Stimulated activated CD4-positive, alpha-beta T cell treated with anti-CD3 and anti-CD28 coated beads, Interleukin-2, amount 100 ng/mL, for 24 hours (primary cell): ENCODE measurements around the gene LHX2.
"Not testable (repeated sequence)": the region's sequence is repeated elsewhere in the genome, so short reads cannot be mapped to it uniquely, and the experiment has no call there.

Source experiments
- DNase-seq, 2 donors: peaks; one replicate each; pipeline ENCODE4 v3.0.0-alpha.2; 2020

Gene LHX2, protein sequence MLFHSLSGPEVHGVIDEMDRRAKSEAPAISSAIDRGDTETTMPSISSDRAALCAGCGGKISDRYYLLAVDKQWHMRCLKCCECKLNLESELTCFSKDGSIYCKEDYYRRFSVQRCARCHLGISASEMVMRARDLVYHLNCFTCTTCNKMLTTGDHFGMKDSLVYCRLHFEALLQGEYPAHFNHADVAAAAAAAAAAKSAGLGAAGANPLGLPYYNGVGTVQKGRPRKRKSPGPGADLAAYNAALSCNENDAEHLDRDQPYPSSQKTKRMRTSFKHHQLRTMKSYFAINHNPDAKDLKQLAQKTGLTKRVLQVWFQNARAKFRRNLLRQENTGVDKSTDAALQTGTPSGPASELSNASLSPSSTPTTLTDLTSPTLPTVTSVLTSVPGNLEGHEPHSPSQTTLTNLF

GRCh38 chr9:124011460-124012301 lies at the start of gene LHX2:
TSS of gene LHX2 (plus strand) at chr9:124011768. CDS start at chr9:124012349, 581 bp downstream.
- peak in 1 of 2 donors; percentile 76 for DNase-seq

- no peak for DNase-seq
Measured at GRCh38 chr9:123964761-123965160, 46.8 kb upstream of the LHX2 start.

GRCh38 chr9:123965801-123966686 lies 45.5 kb upstream of the LHX2 start:
- DNase-seq = no peak

GRCh38 chr9:123967323-123967722 lies 44.2 kb upstream of the LHX2 start:
- no peak for DNase-seq

DNA sequence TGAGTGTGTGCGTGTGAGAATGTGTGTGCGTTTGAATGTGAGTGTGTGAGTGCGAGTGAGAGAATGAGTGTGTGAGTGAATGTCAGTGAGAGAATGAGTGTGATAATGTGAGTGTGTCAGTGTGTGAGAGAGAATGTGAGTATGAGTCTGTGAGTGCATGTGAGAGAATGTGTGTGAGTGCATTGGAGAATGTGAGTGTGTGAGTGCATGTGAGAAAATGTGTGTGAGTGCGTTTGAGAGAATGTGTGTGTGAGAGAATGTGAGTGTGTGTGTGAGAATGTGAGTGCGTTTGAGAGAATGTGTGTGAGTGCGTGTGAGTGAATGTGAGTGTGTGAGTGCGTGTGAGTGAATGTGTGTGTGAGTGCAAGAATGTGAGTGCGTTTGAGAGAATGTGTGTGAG lies 39.0 kb upstream of the LHX2 start:
- no peak for DNase-seq

GRCh38 chr9:123973590-123974223 lies 37.9 kb upstream of the LHX2 start:
- DNase-seq = no peak

DNA sequence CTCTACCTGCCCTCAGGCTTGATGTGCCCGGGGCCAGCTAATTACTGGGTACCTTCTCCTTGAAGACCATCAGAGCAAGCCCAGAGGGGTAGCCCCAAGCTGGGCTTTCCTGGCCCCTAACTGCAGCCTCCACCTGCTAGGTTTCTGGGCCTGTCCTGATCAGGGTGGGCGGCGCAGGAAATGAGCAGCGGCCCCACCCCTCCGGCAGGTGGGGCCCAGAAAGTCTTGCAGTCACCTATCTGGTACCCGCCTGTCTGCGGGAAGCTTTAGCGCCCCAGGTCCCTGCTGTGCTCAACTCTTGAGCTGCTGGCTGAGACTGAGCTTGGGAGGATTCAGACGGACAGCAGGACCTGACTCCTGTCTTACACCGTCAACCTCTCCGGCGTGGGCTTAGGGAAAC lies 37.1 kb upstream of the LHX2 start:
- no peak for DNase-seq

GRCh38 chr9:123975871-123976270 lies 35.7 kb upstream of the LHX2 start:
- DNase-seq = no peak

DNA sequence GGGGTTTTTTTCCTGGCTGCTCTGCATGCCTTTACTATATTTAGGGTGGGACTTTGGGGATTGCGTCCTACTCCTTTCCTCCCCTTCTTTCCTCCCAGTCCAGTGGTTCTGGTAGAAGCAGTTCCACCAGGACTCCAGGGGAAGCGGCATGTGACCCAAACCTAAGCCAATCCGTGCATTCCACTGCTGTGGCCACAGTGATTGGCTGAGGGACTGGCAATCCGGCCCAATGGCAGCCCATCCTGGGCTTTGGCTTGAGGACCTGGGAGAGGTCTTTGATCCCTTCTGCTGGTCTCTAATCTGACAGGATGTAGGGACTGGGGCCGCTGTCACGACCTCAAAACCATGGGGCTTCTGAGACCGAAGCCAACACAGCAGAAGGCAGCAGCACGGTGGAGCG lies 35.0 kb upstream of the LHX2 start:
- not testable (repeated sequence) for DNase-seq

GRCh38 chr9:123978981-123979380 lies 32.6 kb upstream of the LHX2 start:
- no peak for DNase-seq

DNA sequence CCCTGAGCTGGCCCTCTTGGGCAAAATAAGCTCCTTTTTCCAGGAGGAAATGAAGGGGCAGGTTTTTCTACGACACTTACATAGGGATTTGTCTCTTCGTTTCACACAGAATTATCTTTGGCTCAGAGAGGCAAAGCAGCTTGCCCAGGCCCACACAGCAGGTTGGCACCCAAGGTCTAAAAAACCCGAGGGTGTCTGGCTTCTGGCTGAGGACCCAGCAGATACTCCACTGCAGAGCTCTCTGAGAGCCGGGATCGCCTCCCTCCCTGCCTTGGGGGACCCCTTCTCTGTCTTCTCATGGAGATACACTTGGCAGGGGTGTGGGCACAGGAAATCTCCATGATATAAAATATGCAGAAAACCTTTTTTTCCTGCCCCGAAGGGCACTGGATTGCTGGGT lies 29.0 kb upstream of the LHX2 start:
- DNase-seq = no peak

DNA sequence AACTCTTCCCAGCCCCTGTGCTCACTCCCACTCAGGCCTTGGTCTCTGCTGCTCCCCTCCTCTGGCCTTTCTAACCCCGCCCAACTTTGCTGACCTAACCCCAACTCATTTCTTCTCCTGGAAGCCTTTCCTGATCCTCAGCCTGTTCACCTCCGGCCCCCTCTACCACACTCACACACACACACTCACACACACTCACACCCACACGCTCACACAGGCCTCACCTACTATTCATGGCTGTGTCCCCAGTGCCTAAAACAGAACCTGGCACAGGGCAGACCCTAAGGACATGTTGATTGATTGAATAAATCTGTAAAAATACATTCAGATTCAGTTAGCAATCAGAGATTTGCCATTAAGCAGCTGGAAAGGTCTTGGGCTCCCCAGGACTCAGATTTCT lies 28.5 kb upstream of the LHX2 start:
- no peak for DNase-seq

DNA sequence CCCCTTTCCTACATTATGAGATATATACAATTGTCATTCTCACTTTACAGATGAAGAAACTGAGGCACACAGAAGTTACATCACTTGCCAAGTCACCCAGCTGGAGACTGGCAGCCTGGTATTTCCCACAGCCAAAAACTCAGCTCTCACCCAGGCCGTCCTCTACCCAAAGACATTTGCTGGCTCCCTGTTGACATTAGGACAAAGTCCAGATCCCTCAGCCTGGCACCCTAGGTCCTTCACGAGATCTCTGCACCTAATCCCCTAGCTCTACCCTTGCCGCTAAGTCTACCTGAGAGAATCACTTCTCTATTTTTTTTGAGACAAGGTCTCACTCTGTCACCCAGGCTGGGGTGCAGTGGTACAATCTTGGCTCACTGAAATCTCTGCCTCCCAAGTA lies 26.8 kb upstream of the LHX2 start:
- DNase-seq = no peak

GRCh38 chr9:123985869-123986268 lies 25.7 kb upstream of the LHX2 start:
- DNase-seq = no peak

DNA sequence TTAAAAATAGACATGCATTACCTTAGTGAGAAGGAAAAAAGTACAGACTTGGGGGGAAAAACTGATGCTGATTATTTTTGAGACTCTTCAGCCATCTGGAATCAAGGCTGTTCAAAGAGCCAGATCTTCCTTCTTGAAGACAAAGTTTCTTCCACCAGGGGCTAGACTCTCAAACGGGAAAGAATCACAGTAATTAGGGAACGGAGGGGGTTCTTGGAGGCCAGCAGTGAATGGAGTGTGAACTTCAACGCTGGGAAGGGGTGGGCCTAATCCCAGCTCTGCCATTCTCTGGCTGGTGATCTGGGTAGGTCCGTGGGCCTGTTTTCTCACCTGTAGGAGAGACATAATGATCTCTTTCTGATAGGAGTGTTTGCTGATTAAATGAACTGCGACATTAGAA lies 21.1 kb upstream of the LHX2 start:
- no peak for DNase-seq

- not testable (repeated sequence) for DNase-seq
Measured at GRCh38 chr9:123992679-123993078, 18.9 kb upstream of the LHX2 start.

- peak; percentile 56 to 67 for DNase-seq
Measured at GRCh38 chr9:123996731-123997421, 14.7 kb upstream of the LHX2 start.

DNA sequence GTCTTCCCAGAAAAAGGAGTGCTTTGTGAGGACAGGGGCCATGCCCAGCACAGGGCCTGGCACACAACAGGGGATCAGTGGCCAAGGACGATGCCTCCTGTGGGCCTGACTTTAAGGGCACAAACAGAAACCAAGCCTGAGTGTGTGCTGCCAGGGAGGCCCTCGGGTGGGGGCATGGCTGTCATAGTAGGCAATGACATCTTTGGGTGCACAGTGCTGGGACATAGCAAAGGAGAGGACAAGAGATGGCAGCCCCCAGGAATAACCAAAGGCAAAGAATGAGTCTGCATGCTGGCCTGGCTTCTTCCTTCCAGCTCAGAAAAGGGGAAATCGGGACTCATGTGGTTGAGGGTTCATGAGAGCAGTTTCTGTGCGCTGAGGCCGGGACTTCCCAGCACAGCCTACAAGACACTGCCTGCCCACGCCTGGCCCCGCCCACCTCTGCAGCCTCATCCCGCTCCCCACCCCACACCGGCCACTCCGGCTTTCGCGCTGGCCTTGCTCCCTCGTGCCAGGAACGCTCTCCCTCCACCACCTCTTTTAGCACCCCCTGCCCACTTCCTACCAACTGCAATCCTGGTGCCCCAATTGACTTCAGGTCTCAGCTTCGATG lies 13.8 kb upstream of the LHX2 start:
- peak in 1 of 2 donors; percentile 61 for DNase-seq

- DNase-seq = no peak
Measured at GRCh38 chr9:123998278-123998925, 13.2 kb upstream of the LHX2 start.

GRCh38 chr9:123998970-123999621 lies 12.5 kb upstream of the LHX2 start:
- no peak for DNase-seq
